Stimulated activated CD8-positive, alpha-beta memory T cell treated with anti-CD3 and anti-CD28 coated beads, Interleukin-15, amount 100 ng/mL, for 1 hour (primary cell): ENCODE data around the gene DNAJB12.
A peak's percentile ranks its signal among the peaks of the same experiment; 100 is the strongest.
"Not testable (repeated sequence)": the region's sequence is repeated elsewhere in the genome, so short reads cannot be mapped to it uniquely, and the experiment has no call there.

Experiments used
- DNase-seq: peaks from one replicate; pipeline ENCODE4 v3.0.0-alpha.2; 2020; ENCODE audit warnings: low read depth

Gene DNAJB12

DNA sequence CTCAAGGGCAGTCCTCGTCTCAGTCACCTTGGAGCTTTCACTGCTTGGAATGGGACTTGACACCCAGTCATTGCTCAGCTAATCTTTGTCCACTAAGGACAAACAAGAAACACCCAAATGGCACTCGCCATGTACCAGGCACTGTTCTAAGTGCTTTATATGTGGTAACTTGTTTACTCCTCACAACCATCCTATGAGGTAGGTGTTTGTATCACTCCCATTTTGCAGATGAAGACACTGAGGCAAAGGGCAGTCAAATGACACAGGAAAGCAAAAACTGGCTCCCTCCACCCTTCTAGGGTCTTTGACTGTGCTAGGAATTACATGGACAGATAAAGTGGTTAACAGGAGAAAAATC, 24.7 kb downstream of the DNAJB12 start:
- no peak for DNase-seq

DNA sequence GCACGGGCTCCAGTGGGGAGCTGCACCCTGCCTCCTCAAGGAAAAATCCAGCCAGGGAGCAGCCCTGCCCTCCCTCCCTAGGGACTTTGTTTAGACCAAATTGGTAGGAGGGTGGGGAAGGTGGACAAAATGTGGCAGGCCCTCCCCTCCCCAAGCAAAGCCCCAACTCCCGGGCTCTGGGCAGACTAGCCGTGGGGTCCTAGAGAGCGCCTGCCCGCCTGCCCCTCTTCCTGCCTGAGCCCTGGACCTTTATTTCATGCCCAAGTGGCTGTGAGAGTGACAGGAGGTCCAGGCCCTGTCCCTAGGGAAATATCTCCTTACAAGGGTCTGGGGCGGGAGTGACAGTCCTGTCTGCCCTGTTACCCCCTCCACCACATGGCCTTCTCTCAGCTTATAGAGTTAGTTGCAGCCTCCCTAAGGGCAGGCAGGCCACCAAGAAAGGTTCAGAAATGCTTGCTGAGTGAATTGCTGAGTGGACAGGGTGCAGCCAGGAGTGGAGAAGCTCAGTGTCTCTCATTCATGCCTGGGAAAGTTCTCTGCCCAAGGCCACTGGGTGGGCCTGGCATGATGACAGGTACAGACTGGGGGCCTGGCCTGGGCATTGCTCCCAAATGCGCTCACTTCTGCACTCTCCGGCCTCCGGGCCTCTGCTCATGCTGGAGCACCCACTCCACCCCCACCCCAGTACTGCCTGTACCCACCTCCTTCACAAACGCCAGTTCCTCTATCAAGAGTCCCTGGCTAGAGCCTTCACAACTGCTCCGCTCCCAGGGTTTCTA, 25.2 kb downstream of the DNAJB12 start:
- no peak for DNase-seq

DNA sequence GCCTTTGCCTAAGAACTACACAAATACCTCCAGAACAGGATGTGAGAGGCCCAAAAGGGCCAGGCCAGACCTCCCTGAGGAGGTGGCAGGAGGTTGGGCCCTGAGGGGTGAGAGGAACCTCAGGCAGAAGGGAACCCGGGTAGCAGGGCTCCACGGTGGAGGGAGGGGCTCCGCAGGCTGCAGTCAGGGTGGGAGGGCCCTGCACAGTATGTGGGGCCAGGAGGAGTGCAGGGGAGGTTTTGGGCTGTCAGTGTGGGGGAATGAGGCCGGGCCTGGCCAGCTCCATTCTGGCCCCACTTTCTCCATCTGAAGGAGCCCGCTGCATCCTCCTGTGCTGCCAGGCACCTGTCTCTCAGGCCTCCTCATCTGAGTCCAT, 25.9 kb downstream of the DNAJB12 start:
- DNase-seq, result no peak

- no peak for DNase-seq
Observed at GRCh38 chr10:72328045-72328828, 26.5 kb downstream of the DNAJB12 start.

- DNase-seq, result not testable (repeated sequence)
Observed at GRCh38 chr10:72326665-72327603, 27.8 kb downstream of the DNAJB12 start.

- not testable (repeated sequence) for DNase-seq
Observed at GRCh38 chr10:72325243-72326175, 29.2 kb downstream of the DNAJB12 start.

GRCh38 chr10:72323771-72324191, 30.9 kb downstream of the DNAJB12 start:
- no peak for DNase-seq

- no peak for DNase-seq
Observed at GRCh38 chr10:72323108-72323749, 31.5 kb downstream of the DNAJB12 start.

DNA sequence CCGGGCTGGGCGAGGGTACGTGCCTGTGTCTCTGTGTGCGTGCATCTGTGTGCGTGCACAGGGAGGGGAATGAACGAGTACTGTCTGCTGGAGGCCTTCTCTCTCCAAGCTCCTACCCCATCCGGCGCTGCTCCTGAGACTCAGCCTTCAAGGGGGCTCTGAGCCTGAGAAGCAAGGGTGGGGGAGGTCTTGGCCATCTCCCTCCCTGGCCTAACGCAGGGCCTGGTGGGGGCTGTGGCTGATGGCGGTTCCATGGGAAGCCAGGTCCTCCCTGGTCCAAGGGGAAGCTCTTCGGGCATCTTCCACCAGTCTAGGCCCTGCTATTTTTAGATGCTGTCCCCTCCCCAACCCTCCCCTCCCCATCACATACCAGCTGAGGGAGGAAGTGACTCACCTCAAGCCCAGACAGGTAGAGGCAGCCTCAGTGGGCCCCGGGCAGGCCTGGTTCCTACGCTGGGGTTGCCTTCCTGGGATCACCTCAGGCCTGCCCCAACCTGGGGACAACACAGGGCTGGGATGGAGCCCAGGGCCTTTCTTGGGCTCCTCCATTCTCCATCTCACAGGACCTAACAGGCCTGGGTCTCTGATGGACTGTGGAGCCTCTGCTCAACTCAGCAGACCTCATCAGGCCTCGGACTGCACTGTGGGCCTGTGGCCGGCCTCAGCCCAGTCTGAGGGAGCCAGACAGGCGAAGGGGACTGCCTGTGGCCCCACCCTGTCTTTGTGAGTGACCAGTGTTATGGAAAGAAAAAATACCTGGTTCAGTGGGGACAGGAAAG, 32.2 kb downstream of the DNAJB12 start:
- DNase-seq, result no peak

GRCh38 chr10:72322030-72322279, 32.8 kb downstream of the DNAJB12 start:
- no peak for DNase-seq

- DNase-seq, result no peak
Observed at GRCh38 chr10:72321248-72322029, 33.3 kb downstream of the DNAJB12 start.

- no peak for DNase-seq
Observed at GRCh38 chr10:72320676-72321247, 34.0 kb downstream of the DNAJB12 start.

DNA sequence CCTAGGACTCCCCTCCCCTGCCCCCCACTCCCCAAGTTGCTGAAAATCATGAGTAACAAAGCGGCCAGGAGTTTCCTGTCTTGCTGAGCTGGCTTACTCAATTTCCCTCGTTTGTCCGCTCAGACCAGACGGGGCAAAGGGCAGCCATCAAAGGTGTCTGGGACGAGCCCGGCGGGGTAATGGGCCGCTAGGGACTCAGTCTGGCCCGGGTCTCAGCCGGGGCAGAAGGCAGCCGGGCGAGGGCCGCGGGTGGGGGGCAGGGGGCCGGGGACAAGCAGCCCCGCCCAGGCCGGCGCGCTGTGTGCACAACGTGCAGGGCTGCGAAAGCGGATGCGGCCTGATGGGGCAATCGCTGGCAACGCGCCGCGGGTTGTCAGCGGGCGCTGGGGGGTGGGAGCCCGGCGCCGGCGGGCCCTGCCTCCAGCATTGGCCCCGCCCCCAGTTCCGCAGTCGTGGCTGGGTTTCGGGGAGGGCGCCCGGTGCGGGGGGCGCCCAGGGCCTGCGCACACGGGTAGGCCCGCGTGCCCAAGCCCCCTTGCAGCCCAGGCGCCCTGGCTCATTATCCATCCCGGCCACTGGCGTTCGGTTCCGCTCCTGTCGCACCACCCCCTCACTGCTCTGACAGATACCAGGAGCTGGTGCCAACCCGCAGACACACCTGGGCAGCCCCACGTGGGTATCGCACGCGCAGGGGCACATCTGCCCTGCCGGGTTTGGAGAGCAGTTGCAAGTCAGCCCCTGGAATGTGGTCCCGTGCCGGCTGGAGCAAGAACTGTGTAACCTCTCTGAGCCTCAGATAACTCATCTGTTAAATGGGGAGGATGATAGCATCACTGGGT, 35.1 kb downstream of the DNAJB12 start:
- peak; percentile 56 for DNase-seq

GRCh38 chr10:72318418-72319262, 36.1 kb downstream of the DNAJB12 start:
- no peak for DNase-seq

- DNase-seq, result no peak
Observed at GRCh38 chr10:72316748-72317435, 37.8 kb downstream of the DNAJB12 start.

GRCh38 chr10:72316386-72316700, 38.4 kb downstream of the DNAJB12 start:
- no peak for DNase-seq
